T follicular helper cell (primary cell): ENCODE measurements around the gene EHMT1.

Source experiments
- DNase-seq: peaks from one replicate; pipeline ENCODE4 v3.0.0-alpha.2; 2020; ENCODE audit warnings: low read depth

The EHMT1 gene

DNA sequence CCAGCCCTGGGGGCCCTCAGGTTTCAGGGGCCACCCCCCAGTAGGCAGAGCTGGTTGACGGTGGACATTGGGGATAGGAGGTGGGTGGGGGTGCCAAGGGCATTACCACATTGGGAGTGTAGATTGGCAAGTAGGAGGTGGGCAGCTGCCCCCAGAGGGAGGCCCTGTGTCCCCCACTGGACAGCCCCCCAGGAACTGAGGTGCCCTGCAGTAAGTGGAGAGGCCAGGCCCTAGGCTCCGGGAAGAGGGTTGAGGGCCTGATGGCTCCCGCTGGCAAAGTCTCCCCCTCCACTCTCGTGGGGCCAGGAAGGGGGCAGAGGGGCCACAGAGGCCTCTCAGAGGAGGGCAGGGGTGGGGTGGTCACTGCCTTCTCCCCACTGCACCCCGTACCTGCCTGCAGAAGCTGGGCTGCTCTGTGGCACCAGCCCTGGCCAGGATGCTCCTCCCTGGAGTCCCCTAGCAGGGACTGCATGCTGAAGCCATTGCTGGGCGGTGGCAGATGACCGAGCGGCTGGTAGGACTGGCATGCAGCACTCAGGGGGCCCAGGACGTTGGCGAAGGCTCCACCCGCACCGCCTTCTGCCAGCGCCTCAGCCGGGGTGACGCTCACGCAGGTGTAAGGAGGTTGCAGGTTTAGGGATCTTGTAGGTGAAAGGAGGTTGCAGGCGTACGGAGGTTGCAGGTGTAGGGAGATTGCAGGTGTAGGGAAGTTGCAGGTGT is 169.1 kb downstream of the EHMT1 start:
- no peak for DNase-seq

DNA sequence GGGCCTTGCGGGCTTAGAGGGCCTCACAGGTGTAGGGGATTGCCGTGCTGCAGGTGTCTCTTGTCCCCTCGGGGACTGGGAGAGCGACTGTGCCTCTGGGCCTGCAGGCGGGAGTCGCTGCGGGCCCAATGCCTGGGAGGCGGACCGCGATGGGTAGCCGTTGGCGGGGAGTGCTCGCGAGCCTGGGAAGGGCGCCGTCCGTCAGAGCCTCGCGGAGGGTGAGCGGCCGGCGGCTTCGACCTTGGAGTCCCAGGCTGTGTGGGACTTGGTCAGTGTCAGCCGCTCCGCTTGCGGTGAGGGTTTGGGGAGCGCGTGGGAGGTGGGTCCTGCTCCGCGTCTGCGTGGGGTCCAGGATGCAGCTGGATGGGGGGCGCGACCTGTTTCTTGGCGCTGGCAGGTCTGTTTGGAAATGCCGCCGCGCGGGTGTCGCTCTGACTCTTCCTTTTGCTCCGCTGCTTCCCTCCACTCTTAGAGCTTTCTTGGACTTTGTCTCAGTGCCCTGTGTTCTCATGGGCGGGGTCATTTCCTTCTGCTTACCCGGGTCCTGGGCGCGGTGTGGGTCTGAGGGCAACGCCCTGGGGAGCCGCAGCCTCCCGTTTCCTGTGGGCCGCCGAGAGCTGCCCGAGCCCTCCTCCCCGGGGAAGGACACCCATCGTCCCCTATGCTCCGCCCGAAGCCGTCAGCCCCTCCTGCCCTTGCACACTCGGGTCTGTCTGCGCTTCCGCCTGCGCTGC is 169.9 kb downstream of the EHMT1 start:
- no peak for DNase-seq

DNA sequence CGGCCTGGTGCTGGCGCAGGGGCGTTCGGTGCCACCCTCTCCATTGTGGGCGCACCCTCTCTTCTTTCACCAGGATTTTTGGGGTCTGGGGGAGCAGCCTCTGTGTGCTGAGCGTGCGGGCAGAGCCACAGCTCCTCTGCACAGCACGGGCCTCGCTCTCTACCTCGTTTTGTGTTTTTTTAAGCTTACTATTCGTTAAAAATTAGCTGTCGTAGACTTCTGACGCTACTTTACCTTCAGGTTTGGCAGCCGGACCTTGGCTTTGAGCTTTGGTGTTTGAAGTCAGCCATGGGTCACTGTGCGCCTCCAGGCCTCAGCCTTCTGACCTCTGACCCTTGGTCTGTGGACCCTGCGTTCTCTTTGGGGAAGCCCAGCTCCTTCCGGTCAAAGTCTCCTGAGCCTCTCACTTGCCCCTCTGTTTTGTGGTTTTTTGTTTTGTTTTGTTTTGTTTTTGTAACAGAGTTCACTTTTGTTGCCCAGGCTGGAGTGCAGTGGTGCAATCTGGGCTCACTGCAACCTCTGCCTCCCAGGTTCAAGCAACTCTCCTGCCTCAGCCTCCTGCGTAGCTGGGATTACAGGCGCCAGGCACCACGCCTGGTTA is 170.6 kb downstream of the EHMT1 start:
- DNase-seq: no peak

DNA sequence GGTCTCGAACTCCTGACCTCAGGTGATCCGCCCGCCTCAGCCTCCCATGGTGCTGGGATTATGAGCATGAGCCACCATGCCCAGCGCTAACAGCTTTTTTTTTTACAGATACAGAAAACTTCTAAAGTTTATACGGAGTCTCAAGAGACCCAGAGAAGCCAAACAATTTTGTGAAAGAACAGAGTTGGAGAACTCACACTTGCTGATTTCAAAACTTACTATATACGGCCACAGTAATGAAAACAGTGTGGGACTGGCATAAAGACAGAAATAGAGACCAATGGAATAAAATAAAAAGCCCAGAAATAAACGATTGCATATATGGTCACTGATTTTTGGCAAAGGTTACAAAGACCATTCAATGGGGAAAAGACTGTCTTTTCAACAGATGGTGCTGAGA is 173.1 kb downstream of the EHMT1 start:
- no peak for DNase-seq

DNA sequence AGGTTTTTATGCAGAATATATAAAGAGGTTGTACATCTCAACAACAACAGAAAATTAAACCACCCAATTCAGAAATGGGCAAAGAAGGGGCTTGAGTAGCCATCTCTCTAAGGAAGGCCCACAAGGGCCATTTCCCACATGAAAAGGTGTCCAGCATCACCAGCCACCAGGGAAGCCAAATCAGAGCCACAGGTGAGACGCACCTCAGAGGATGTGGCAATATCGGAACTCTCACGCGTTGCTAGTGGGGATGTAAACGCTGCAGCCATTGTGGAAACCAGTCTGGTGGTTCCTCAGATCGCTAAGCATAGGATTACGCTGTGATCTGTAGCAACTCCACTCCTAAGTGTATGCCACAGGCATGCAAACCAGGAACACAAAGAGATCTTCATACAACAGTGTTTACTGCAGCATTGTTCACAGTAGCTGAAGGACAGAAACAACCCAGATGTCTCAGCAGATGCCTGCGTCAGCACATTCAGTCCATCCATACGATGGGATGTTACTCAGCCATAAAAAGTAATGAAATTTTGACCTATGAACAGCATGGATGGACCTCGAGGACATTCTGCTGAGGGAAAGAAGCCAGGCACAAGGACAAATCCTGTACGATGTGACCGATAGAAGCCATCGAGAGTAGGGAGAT is 174.5 kb downstream of the EHMT1 start:
- DNase-seq: no peak

DNA sequence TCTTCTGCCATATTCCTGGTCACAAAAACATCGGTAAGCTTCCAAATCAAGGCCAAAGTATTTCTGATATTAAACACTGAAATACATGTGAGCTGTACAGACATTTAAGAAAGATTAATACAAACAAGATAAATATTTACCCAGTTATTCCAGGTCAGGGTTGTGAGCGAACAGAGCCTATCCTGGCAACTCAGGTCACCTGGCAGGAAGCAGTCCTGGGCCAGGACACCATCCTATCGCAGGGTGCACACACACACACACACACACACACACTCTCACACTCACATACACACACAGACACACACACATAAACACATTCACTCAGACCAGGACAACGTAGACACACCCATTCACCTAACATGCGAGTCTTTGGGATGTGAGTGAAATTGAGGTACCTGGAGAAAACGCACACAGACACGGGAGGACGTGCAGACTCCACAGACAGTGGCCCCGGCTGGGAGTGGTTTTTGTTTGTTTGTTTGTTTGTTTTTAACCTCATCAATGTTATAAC is 176.4 kb downstream of the EHMT1 start:
- no peak for DNase-seq

DNA sequence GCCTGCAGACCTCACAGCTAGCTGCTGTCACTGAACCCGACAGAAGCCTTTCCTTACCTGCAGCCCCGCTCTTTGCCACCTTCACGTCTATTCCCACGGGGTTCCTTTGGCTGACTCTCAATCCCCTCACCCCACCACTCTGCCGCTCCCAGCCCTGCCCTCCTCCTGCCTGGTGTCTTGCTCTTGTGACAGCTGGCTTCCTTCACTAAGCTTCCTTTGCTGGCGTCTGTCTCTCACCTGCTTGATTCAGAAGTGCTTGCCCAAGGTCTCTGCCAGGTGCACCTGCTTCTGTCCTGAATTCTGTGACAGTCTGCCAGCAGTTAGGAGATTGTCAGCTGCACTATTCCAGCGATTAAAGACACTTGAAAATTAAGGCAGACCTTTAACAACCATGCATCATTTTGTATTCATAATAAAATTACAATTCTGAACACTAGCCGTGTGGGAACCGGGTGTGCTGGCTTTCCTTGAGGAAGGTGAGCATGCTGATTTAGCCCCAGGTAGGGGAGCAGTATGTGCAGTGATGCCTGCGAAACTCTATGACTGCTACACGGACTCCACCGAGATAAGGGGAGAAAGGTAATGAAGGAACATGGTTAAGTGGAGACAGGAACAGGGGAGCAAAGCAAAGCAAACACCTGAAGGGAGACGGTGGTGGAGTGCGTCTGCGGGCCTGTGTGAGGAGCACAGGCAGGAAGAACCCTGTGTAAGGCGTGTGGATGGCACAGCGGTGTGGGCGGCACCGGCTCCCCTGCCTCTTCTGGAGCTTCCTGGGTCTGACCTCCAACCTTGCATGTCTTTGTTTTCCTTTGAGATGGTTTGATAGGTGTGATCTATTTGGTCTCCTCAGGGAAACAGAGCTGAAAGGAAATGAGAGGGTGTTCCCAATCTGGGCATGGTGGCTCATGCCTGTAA is 178.7 kb downstream of the EHMT1 start:
- DNase-seq: no peak

DNA sequence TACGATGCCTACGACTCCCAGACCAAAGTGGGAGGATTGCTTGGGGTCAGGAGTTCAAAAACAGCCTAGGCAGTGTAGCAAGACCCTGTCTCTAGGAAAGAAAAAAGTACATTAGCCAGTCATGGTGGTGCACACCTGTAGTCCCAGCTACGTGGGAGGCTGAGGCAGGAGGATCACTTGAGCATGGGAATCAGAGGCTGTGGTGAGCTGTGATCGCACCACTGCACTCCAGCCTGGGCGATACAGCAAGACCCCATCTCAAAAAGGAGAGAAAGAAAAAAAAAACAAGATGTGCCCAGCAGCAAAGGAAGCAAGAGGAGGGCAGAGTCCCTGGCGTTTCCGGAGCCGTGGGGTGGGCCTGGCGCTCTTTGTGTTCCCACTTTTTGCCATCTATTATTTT is 179.3 kb downstream of the EHMT1 start:
- DNase-seq: no peak

DNA sequence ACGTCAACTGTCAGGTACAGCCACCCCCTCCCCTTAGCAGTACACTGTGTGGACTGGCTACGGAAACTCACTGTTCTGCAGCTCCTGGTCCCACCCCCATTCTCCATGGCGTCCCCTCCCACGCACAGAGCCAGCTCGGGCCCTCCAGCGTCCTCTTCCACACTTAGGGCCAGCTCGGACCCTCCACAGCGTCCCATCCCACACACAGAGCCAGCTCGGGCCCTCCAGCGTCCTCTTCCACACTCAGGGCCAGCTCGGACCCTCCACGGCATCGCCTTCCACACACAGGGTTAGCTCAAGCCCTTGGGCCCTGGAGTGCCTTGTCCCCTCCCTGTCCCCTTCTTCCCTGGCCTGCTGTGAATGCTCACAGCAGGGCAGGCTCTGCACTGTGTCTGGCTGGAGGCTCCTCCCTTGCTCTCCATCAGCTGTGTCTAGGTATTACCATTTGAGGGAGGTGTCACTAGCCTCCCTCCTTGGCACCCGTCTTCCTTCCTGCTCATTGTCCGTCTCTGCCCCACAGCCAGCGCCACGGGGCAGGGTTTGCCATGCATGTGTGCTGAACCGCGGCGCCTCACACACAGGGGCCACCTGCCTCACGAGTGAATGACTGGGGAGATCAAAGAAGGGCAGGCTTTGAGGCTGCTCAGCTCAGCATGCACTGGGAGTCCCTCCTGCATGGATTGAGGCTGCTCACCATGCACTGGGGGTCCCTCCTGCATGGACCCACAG is 180.3 kb downstream of the EHMT1 start:
- DNase-seq: no peak

DNA sequence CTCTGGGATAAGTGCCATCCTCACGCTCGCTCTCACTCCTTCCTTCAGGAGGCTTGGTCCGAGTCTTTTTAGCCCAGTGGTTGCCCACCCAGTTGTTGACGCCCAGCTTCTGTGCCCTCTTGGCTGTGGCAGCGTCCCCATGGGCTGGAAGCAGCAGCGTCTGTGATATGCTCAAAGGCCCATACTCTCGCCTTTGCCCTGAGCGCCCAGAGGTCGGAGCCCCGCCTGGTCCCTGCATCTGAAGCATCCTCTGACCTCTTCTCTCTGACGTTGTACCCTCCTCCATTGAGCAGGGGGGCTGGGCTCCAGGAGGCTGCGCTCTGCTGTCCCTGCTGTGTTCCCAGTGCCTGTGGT is 180.8 kb downstream of the EHMT1 start:
- no peak for DNase-seq

DNA sequence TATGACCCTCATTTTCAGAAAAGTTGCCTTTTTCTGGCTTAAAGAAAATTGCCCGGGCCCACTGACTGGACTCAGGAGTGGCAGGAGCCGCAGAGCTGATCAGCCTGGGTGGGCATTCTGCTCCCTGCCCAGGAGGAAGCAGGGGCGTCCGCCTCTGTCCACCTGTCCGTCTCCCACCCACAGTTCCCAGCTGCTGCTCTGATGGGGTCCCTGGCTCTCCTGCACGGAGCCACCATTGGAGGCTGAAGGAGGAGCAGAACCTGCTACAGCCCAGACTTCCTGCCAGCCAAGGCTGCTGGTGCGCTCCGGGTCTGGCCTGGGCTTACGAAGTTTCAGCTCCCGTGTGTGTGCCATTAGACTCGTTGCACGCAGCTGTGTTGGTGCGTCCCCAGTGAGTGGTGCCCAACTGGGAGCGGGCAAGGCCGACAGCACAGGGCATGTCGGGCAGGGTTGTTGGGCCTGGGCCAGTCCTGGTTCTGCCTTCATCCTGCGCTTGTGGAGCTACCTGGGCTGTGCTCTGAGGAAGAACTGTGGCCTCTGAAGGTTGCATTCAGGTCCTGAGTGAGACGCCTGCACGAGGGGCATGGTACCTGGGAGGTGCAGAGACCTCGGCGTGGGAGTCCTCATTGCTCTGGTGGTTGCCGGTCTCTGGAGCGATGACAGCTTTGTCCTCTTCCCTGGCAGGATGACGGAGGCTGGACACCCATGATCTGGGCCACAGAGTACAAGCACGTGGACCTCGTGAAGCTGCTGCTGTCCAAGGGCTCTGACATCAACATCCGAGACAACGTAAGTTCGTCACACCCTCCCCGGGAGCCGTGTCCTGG is 181.6 kb downstream of the EHMT1 start:
- no peak for DNase-seq

DNA sequence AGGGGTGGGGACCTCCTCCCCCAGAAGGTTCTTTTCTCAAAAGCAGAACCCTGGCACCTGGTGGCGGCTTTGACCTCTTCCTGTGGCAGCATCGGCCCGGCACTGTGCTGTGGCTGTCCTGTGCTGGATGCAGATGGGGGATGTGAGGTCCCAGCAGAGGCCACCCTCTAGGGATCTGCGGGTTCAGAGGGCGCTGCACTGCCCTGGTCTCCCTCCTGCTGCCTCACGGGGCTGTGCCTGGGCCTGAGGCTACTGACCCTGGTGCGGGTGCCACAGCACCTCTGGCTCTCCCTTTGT is 182.2 kb downstream of the EHMT1 start:
- DNase-seq: no peak

DNA sequence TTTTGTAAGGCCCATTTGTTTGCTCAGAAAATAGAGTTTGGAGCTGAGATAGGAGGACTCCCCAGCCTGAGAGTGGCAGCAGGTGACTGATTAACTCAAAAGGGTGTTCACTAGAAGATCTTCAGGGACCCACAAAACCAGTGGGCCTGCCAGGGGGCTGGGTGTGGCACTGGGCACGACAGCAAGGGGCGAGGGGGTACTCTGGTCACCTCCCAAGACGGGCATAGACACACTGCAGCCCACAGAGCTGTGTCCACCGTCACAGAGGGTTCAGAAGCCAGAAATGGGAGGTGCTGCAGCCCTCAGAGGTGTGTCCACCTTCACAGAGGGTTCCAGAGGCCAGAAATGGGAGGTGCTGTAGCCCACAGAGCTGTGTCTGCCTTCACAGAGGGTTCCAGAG is 183.2 kb downstream of the EHMT1 start:
- no peak for DNase-seq

DNA sequence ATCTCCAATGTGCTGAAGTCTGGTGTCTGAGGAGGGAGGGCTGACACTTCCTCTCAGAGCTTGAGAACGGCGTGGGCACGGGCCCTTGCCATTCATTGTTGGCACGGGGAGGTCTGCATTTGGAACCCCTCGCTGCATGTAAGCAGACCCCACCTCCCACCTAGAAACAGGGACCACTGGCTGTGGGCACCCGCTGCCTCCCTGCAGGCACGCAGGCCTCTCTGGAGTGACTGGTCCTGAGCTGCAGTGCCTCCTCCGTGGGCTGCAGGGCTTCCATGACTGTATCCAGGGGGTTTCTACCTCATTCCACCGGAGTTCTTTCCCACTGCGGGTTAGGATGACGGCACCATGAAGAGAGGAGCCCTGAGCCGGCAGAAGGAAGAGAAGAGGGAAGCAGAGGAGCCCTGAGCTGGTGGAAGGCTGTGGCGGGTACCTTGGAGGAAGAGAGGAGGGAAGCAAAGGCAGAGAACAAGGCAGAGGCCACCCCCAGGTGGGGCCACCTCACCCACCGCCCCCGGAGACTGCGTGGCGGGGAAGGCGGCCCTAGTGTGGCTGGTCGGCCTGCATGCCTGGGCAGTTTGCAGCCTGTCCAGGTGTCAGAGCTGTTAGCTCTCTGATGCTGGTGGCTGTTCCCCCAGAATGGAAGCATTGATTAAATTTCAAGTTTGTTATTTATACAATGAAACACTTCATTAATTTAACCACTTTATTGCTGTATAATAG is 183.9 kb downstream of the EHMT1 start:
- DNase-seq: no peak

DNA sequence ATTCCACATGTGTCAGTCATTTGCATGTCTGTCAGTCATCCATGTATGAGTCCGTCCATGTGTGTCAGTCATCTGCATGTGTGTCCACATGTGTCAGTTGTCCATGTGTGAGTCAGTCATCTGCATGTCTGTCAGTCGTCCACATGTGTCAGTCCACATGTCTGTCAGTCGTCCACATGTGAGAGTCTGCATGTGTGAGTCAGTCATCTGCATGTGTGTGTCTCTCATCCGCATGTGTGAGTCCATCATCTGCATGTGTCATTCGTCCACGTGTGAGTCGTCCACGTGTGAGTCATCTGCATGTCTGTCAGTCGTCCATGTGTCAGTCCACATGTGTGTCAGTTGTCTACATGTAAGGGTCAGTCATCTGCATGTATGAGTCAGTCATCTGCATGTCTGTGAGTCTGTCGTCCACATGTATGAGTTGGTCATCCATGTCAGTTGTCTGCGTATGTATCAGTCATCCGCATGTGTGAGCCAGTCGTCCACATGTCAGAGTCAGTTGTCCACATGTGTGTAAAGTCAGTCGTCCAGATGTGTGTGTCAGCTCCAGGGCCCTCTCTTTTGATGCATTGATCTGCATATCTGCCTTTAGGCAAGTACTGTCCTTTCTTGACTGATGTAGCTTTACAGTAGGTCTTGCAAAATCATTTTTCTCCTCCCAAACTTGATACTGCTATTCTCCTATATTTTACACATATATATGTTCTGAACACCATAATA is 186.3 kb downstream of the EHMT1 start:
- DNase-seq: no peak

DNA sequence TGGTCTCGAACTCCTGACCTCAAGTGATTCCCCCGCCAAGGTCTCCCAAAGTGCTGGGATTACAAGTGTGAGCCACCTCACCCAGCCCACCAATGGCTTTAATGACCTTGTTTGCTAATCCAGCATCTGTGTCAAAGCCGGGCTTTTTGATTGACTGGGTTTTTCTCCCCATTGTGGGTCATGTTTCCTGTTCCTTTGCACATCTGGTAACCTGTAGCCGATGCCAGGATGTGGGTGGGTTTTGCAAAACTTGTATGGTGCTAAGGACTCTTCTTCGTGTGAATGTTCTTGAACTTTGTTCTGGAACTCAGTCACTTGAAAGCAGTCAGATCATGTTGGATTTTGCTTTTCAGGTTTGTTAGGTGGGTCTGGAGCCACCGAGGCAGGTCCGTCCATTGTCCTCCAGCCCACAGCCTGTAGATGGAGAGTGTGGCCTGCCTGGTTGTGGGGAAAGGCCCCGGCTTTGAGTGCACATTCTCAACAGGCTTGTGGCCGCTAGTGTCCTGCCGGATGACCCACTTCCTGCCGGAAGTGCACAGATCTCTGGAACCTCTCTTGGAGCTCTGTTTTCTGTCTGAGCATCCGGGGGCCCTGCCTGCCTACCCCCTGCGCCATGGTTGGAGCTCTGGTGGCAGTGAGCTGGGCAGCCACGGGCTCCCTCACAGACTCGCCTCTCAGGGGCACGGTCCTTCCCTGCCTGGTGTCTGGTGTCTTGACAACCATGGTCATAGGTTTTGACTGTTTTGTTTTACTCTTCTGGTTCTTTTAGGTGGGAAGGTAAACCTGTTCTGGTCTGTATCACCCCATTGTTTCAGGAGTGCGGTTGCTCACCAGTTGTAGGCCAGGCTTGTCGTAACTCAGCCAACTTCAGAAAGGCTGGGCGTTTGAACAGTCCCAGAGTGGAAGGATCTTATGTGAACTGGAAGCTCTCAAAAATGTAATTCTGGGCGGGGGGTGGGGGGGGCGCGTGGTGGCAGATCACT is 189.2 kb downstream of the EHMT1 start:
- no peak for DNase-seq

DNA sequence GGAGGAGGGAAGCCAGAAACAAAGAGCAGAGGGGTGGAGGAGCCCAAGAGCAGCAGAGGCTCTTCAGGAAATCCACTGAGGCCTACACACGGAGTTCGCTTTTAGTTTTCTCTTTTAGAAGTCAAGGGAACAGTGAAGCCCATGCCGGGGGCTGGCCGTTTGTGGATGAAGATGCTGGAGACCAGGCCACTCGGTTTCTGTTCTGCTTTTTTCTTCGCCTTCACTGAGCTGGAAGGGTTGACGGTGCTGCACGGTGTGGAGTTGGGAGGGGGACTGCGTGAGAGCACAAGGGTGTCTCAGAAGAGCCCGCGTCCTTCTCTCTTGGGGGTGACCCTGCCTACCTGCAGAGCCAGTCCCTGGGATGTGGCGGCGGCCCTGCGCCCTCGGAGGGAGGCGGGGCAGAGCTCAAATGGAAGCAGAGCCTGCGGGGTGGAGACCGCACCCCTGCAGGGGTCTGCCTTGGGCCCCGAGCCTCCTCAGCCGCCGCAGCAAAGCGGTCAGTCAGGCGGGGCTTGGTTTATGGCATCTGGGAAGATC is 190.3 kb downstream of the EHMT1 start:
- no peak for DNase-seq
